CD8-positive, alpha-beta memory T cell (primary cell): ENCODE data around the gene TRIL. TPM values are rescaled to one million over a fixed set of nuclear protein-coding genes. Genes with fewer than 3 reads are reported as not detected.
A peak's percentile ranks its signal among the peaks of the same experiment; 100 is the strongest.

Experiments used
- CTCF ChIA-PET: fragments of 350-600 bp; sonication (Branson Sonifier 250); formaldehyde crosslinking; loops from one replicate; lab custom pipeline; 2021; ENCODE audit warnings: antibody characterized with exemption; lab: Charles Lee
- POLR2A ChIA-PET: fragments of 350-600 bp; sonication (Branson Sonifier 250); formaldehyde crosslinking; loops from one replicate; lab custom pipeline; 2021; ENCODE audit warnings: antibody characterized with exemption; lab: Charles Lee
- DNase-seq, 5 donors: peaks; one replicate each; pipeline versions ENCODE4 v3.0.0 to v3.0.0-alpha.2; 2020 to 2022; ENCODE audit warnings: mixed read lengths in 1 of 5
- H3K27ac ChIP-seq: one replicate; pipeline ENCODE4 v1.7.0; 2013; ENCODE audit warnings: low read depth, mild to moderate bottlenecking, low read length, moderate library complexity
- H3K27me3 ChIP-seq: 2 replicates; pipeline ENCODE4 v1.7.0; 2013; ENCODE audit warnings: low read length, mild to moderate bottlenecking; ENCODE audit not compliant: insufficient read depth, poor library complexity, severe bottlenecking
- H3K36me3 ChIP-seq: 2 replicates; pipeline ENCODE4 v1.7.0; 2013; ENCODE audit warnings: mild to moderate bottlenecking, low read length, moderate library complexity; ENCODE audit not compliant: insufficient read depth
- H3K4me1 ChIP-seq: 2 replicates; pipeline ENCODE4 v1.7.0; 2013; ENCODE audit warnings: mild to moderate bottlenecking, low read length, moderate library complexity; ENCODE audit not compliant: insufficient read depth
- H3K4me3 ChIP-seq: 2 replicates; pipeline ENCODE4 v1.7.0; 2013; ENCODE audit warnings: mild to moderate bottlenecking, low read length
- H3K9me3 ChIP-seq: 2 replicates; pipeline ENCODE4 v1.7.0; 2013; ENCODE audit warnings: mild to moderate bottlenecking, low read length
- H3K27ac Mint-ChIP-seq, 8 donors: one replicate each; pipeline ENCODE4 v1.8.0; 2020 to 2021; ENCODE audit warnings: mixed read lengths in 8 of 8, mild to moderate bottlenecking in 6 of 8, inconsistent platforms in 3 of 8, moderate library complexity in 3 of 8
- H3K27me3 Mint-ChIP-seq, 2 donors: one replicate each; pipeline ENCODE4 v1.8.0; 2020 to 2021; ENCODE audit warnings: mixed read lengths in 2 of 2, mild to moderate bottlenecking in 1 of 2, moderate library complexity in 1 of 2
- H3K36me3 Mint-ChIP-seq, 3 donors: one replicate each; pipeline ENCODE4 v1.8.0; 2020 to 2021; ENCODE audit warnings: mixed read lengths in 3 of 3, inconsistent platforms in 1 of 3, mild to moderate bottlenecking in 1 of 3
- H3K4me1 Mint-ChIP-seq, 3 donors: one replicate each; pipeline ENCODE4 v1.8.0; 2020 to 2021; ENCODE audit warnings: mixed read lengths in 3 of 3, inconsistent platforms in 1 of 3, mild to moderate bottlenecking in 1 of 3
- H3K4me3 Mint-ChIP-seq, 7 donors: one replicate each; pipeline ENCODE4 v1.8.0; 2020 to 2021; ENCODE audit warnings: mixed read lengths in 7 of 7, mild to moderate bottlenecking in 6 of 7, moderate library complexity in 4 of 7, inconsistent platforms in 2 of 7
- H3K9me3 Mint-ChIP-seq, 5 donors: one replicate each; pipeline ENCODE4 v1.8.0; 2020 to 2022; ENCODE audit warnings: mixed read lengths in 5 of 5, mild to moderate bottlenecking in 3 of 5, moderate library complexity in 2 of 5, inconsistent platforms in 1 of 5
- polyA plus RNA-seq: library from polyadenylated mRNA; unstranded; fragments of 300-500 nt; fragmentation: Illumina TruSeq; gene quantifications from one replicate; pipeline ENCODE4 v1.2.3, GENCODE V29; 2021
- total RNA-seq, 2 experiments: library from RNA; stranded (reverse); gene quantifications; one replicate each; pipeline ENCODE4 v1.2.3, GENCODE V29; 2021

The TRIL gene
- total and polyA plus RNA-seq, 3 experiments from 2014 or later = not detected

- Mint-ChIP-seq H3K36me3 (peaks cover 0 to 4% (median 0%) of the 10 kb centered on the region in 3 donors), H3K4me1 (no peaks in the 10 kb centered on the region), H3K27me3 (peaks cover 6 to 33% of the 10 kb centered on the region in 2 donors), H3K4me3 (no peak overlapping the region), H3K9me3 (peaks cover 0 to 12% (median 9%) of the 10 kb centered on the region in 5 donors), H3K27ac (no peak overlapping the region)
- Histone ChIP-seq H3K4me1 (no peaks in the 10 kb centered on the region), H3K27ac (no peak overlapping the region), H3K9me3 (no peaks in the 10 kb centered on the region), H3K27me3 (no peaks in the 10 kb centered on the region), H3K4me3 (no peak overlapping the region), H3K36me3 (no peaks in the 10 kb centered on the region)
- POLR2A ChIA-PET = no interaction called here
- CTCF ChIA-PET = no interaction called here
- DNase-seq = no peak
These were observed 19.8 kb upstream of the TRIL start for GRCh38 chr7:28977881-28978280.

- Mint-ChIP-seq H3K36me3 (peaks cover 0 to 4% (median 0%) of the 10 kb centered on the region in 3 donors), H3K4me3 (no peak overlapping the region), H3K27ac (no peak overlapping the region), H3K9me3 (peaks cover 13 to 23% (median 16%) of the 10 kb centered on the region in 5 donors), H3K4me1 (no peaks in the 10 kb centered on the region), H3K27me3 (peaks cover 6 to 31% of the 10 kb centered on the region in 2 donors)
- H3K4me3 ChIP-seq = no peak overlapping the region
- H3K9me3 ChIP-seq = no peaks in the 10 kb centered on the region
- H3K27me3 ChIP-seq = no peaks in the 10 kb centered on the region
- CTCF ChIA-PET = no interaction called here
- DNase-seq = no peak
- no peak overlapping the region for H3K27ac ChIP-seq
- no peaks in the 10 kb centered on the region for H3K4me1 ChIP-seq
- POLR2A ChIA-PET = no interaction called here
- no peaks in the 10 kb centered on the region for H3K36me3 ChIP-seq
These were observed 17.9 kb upstream of the TRIL start for GRCh38 chr7:28976022-28976421.

GRCh38 chr7:28973591-28973990 is 15.5 kb upstream of the TRIL start:
- ChIA-PET CTCF (no interaction called here), POLR2A (no interaction called here)
- Histone ChIP-seq H3K9me3 (no peaks in the 10 kb centered on the region), H3K27ac (no peak overlapping the region), H3K36me3 (no peaks in the 10 kb centered on the region), H3K27me3 (no peaks in the 10 kb centered on the region), H3K4me3 (no peak overlapping the region), H3K4me1 (no peaks in the 10 kb centered on the region)
- Mint-ChIP-seq H3K4me3 (no peak overlapping the region), H3K27me3 (peaks cover 5 to 19% of the 10 kb centered on the region in 2 donors), H3K36me3 (peaks cover 0 to 4% (median 0%) of the 10 kb centered on the region in 3 donors), H3K9me3 (peaks cover 15 to 27% (median 20%) of the 10 kb centered on the region in 5 donors), H3K4me1 (no peaks in the 10 kb centered on the region), H3K27ac (no peak overlapping the region)
- no peak for DNase-seq

GRCh38 chr7:28964056-28964455 is 5.9 kb upstream of the TRIL start:
- no peaks in the 10 kb centered on the region for H3K27me3 ChIP-seq
- DNase-seq = no peak
- H3K4me3 Mint-ChIP-seq = no peak overlapping the region
- H3K4me1 Mint-ChIP-seq = peaks cover 0 to 2% (median 2%) of the 10 kb centered on the region in 3 donors
- H3K27ac Mint-ChIP-seq = no peak overlapping the region
- H3K4me1 ChIP-seq = no peaks in the 10 kb centered on the region
- H3K27ac ChIP-seq = no peak overlapping the region
- H3K9me3 Mint-ChIP-seq = no peaks in the 10 kb centered on the region
- peaks cover 14 to 38% of the 10 kb centered on the region in 2 donors for H3K27me3 Mint-ChIP-seq
- H3K9me3 ChIP-seq = no peaks in the 10 kb centered on the region
- H3K4me3 ChIP-seq = no peak overlapping the region
- H3K36me3 ChIP-seq = no peaks in the 10 kb centered on the region
- CTCF ChIA-PET = no interaction called here
- H3K36me3 Mint-ChIP-seq = no peaks in the 10 kb centered on the region
- POLR2A ChIA-PET = no interaction called here

GRCh38 chr7:28961972-28962371 is 3.8 kb upstream of the TRIL start:
- H3K36me3 ChIP-seq = no peaks in the 10 kb centered on the region
- H3K27ac Mint-ChIP-seq = no peak overlapping the region
- H3K27me3 ChIP-seq = peaks cover 8% of the 10 kb centered on the region
- peaks cover 4 to 17% (median 5%) of the 10 kb centered on the region in 3 donors for H3K4me1 Mint-ChIP-seq
- no peak for DNase-seq
- no peak overlapping the region for H3K27ac ChIP-seq
- no peak overlapping the region for H3K4me3 Mint-ChIP-seq
- CTCF ChIA-PET = no interaction called here
- peaks cover 27 to 46% of the 10 kb centered on the region in 2 donors for H3K27me3 Mint-ChIP-seq
- H3K4me1 ChIP-seq = no peaks in the 10 kb centered on the region
- no peaks in the 10 kb centered on the region for H3K9me3 Mint-ChIP-seq
- no peaks in the 10 kb centered on the region for H3K36me3 Mint-ChIP-seq
- H3K4me3 ChIP-seq = no peak overlapping the region
- no peaks in the 10 kb centered on the region for H3K9me3 ChIP-seq
- POLR2A ChIA-PET = no interaction called here

GRCh38 chr7:28960071-28960840 is 2.1 kb upstream of the TRIL start:
- DNase-seq = no peak
- H3K36me3 ChIP-seq = no peaks in the 10 kb centered on the region
- ChIA-PET CTCF (no interaction called here), POLR2A (no interaction called here)
- Mint-ChIP-seq H3K36me3 (no peaks in the 10 kb centered on the region), H3K4me3 (no peak overlapping the region), H3K9me3 (no peaks in the 10 kb centered on the region), H3K4me1 (peaks cover 4 to 19% (median 5%) of the 10 kb centered on the region in 3 donors), H3K27ac (no peak overlapping the region), H3K27me3 (peaks cover 30 to 43% of the 10 kb centered on the region in 2 donors)
- no peak overlapping the region for H3K4me3 ChIP-seq
- no peaks in the 10 kb centered on the region for H3K4me1 ChIP-seq
- no peaks in the 10 kb centered on the region for H3K9me3 ChIP-seq
- H3K27ac ChIP-seq = no peak overlapping the region
- H3K27me3 ChIP-seq = peaks cover 11% of the 10 kb centered on the region

GRCh38 chr7:28958980-28959347 is 834 bp upstream of the TRIL start:
- H3K4me1 ChIP-seq = no peaks in the 10 kb centered on the region
- Mint-ChIP-seq H3K27me3 (peaks cover 36 to 54% of the 10 kb centered on the region in 2 donors), H3K4me1 (peaks cover 4 to 23% (median 5%) of the 10 kb centered on the region in 3 donors), H3K9me3 (no peaks in the 10 kb centered on the region), H3K4me3 (peak overlapping the region in 1 of 7 donors; percentile 68), H3K36me3 (no peaks in the 10 kb centered on the region), H3K27ac (no peak overlapping the region)
- no peak for DNase-seq
- H3K36me3 ChIP-seq = no peaks in the 10 kb centered on the region
- H3K4me3 ChIP-seq = no peak overlapping the region
- POLR2A ChIA-PET = no interaction called here
- H3K9me3 ChIP-seq = no peaks in the 10 kb centered on the region
- CTCF ChIA-PET = no interaction called here
- H3K27ac ChIP-seq = no peak overlapping the region
- H3K27me3 ChIP-seq = peaks cover 17% of the 10 kb centered on the region

- Mint-ChIP-seq H3K36me3 (no peaks in the 10 kb centered on the region), H3K9me3 (no peaks in the 10 kb centered on the region), H3K4me1 (peaks cover 4 to 23% (median 5%) of the 10 kb centered on the region in 3 donors), H3K4me3 (peak overlapping the region in 3 of 7 donors; percentile 33 to 60 (median 55)), H3K27ac (no peak overlapping the region), H3K27me3 (peaks cover 42 to 66% of the 10 kb centered on the region in 2 donors)
- no peaks in the 10 kb centered on the region for H3K36me3 ChIP-seq
- peaks cover 17% of the 10 kb centered on the region for H3K27me3 ChIP-seq
- POLR2A ChIA-PET = no interaction called here
- H3K9me3 ChIP-seq = no peaks in the 10 kb centered on the region
- no peak overlapping the region for H3K4me3 ChIP-seq
- no peaks in the 10 kb centered on the region for H3K4me1 ChIP-seq
- no peak overlapping the region for H3K27ac ChIP-seq
- CTCF ChIA-PET = interaction anchor here (1.7 kb wide), 1 partner anchor 31 kb away, joined by 6 read pairs; no protein-coding TSS in a partner anchor
- no peak for DNase-seq
These were observed 337 bp downstream of the TRIL start for GRCh38 chr7:28957751-28958234.
